Daoy (cell line): ENCODE measurements around the gene RNASEH2A. TPM values are rescaled to one million over a fixed set of nuclear protein-coding genes. Genes with fewer than 3 reads are reported as not detected.

Source experiments
- DNase-seq: peaks from one replicate; pipeline ENCODE4 v3.0.0-alpha.2; 2015; ENCODE audit warnings: low read depth
- total RNA-seq: library from RNA; depleted of rRNA; stranded (reverse); fragments of >200 nt; shearing (Covaris generic); gene quantifications from 2 replicates; pipeline ENCODE4 v1.2.3, GENCODE V29; 2014; rRNA removed

The RNASEH2A gene
- total RNA-seq, 1 experiment from 2014 or later, result 75.8 TPM

- DNase-seq, result no peak
Measured at GRCh38 chr19:12859546-12859945, 53.2 kb downstream of the RNASEH2A start.

Other genes starting within 250 kb of the RNASEH2A start
- 3.5 and 4.5 TPM in 2 replicates for gene ZNF490, start 195.8 kb upstream of the RNASEH2A start, total RNA-seq
- gene ZNF791, start 195.7 kb upstream of the RNASEH2A start, total RNA-seq, result 9.0 and 11.9 TPM in 2 replicates
- gene MAN2B1, start 139.8 kb upstream of the RNASEH2A start, total RNA-seq, result 18.0 and 20.7 TPM in 2 replicates
- 9.0 and 10.6 TPM in 2 replicates for gene WDR83, start 139.8 kb upstream of the RNASEH2A start, total RNA-seq
- 105 and 132 TPM in 2 replicates for gene DHPS, start 124.7 kb upstream of the RNASEH2A start, total RNA-seq
- gene GNG14, start 118.6 kb upstream of the RNASEH2A start, total RNA-seq, result not detected in 2 replicates
- gene FBXW9, start 110.0 kb upstream of the RNASEH2A start, total RNA-seq, result 14.2 and 14.6 TPM in 2 replicates
- gene TNPO2, start 82.7 kb upstream of the RNASEH2A start, total RNA-seq, result 18.2 and 24.0 TPM in 2 replicates
- gene TRIR, start 71.9 kb upstream of the RNASEH2A start, total RNA-seq, result 274 and 313 TPM in 2 replicates
- 78.9 and 111 TPM in 2 replicates for gene GET3, start 69.1 kb upstream of the RNASEH2A start, total RNA-seq
- gene BEST2, start 54.8 kb upstream of the RNASEH2A start, total RNA-seq, result not detected in 2 replicates
- gene HOOK2, start 31.0 kb upstream of the RNASEH2A start, total RNA-seq, result 5.1 and 11.0 TPM in 2 replicates
- gene JUNB, start 15.1 kb upstream of the RNASEH2A start, total RNA-seq, result 61.6 and 66.6 TPM in 2 replicates
- gene PRDX2, start 4.8 kb upstream of the RNASEH2A start, total RNA-seq, result 81.7 and 99.3 TPM in 2 replicates
- gene THSD8, start 4.5 kb upstream of the RNASEH2A start, total RNA-seq, result not detected in 2 replicates
- gene RTBDN, start 28.0 kb downstream of the RNASEH2A start, total RNA-seq, result not detected in 2 replicates
- gene MAST1, start 31.9 kb downstream of the RNASEH2A start, total RNA-seq, result 0.11 and 0.57 TPM in 2 replicates
- gene DNASE2, start 74.9 kb downstream of the RNASEH2A start, total RNA-seq, result 13.7 and 19.3 TPM in 2 replicates
- gene KLF1, start 80.6 kb downstream of the RNASEH2A start, total RNA-seq, result not detected in 2 replicates
- 47.0 and 91.3 TPM in 2 replicates for gene GCDH, start 84.6 kb downstream of the RNASEH2A start, total RNA-seq
- 0.63 TPM in 1 of 2 replicates, not detected in the other for gene SYCE2, start 112.7 kb downstream of the RNASEH2A start, total RNA-seq
- gene FARSA, start 127.1 kb downstream of the RNASEH2A start, total RNA-seq, result 105 and 122 TPM in 2 replicates
- 961 and 1,048 TPM in 2 replicates for gene CALR, start 132.0 kb downstream of the RNASEH2A start, total RNA-seq
- gene RAD23A, start 139.3 kb downstream of the RNASEH2A start, total RNA-seq, result 125 and 151 TPM in 2 replicates
- gene GADD45GIP1, start 150.6 kb downstream of the RNASEH2A start, total RNA-seq, result 75.8 and 80.8 TPM in 2 replicates
- gene DAND5, start 163.0 kb downstream of the RNASEH2A start, total RNA-seq, result not detected in 2 replicates
- gene NFIX, start 188.9 kb downstream of the RNASEH2A start, total RNA-seq, result 8.3 and 9.9 TPM in 2 replicates